Measurements from ENCODE around the gene DNAH17. TPM values are rescaled to one million over a fixed set of nuclear protein-coding genes. Genes with fewer than 3 reads are reported as not detected.

DNAH17 gene
- 0.45 TPM for total RNA-seq
- long read RNA-seq, partial matches to known transcripts: 0 of 23 reads
- long read RNA-seq, other reads (novel, unspliced or antisense): 23 of 23 reads

GRCh38 chr17:78577296-78577695, at the start of gene DNAH17:
TSS of gene DNAH17 (minus strand) at chr17:78577396. CDS start at chr17:78575057, 2,339 bp downstream.
- no peak for DNase-seq (ENCODE audit: low spot score)

DNA sequence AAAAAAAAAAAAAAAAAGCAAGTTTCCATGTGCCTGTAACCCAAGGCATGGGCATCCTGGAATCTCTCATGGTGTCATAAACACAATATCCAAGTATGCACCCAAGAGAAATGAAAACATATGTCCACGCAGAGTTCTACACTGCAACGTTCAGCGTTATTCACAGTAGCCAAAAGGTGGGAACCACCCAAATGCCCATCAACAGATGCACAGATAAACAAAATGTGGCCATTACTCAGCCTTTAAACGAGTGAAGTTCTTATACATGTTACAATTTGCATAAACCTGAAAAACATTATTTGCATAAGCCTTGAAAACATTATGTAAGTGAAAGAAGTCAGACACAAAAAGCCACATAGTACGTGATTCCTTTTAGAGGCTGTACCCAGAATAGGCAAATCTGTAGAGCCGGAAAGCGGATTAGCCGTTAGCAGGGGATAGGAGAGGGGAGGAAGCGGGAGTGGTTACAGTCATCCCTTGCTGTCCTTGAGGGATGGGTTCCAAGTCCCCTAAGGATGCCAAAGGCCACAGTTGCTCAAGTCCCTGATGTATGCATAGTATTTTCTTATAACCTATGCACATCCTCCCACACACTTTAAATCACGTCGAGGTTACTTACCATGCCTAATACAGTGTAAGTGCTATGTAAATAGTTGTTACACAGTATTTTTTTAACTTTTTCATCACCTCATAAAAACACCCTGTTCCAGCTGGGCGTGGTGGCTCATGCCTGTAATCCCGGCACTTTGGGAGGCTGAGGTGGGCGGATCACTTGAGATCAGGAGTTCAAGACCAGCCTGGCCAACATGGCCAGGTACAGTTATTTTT, 47.3 kb upstream of the DNAH17 start:
- DNase-seq (ENCODE audit: low spot score): no peak

- no peak for DNase-seq (ENCODE audit: low spot score)
These were observed 46.3 kb upstream of the DNAH17 start for GRCh38 chr17:78623541-78623940.

GRCh38 chr17:78622491-78623265, 45.5 kb upstream of the DNAH17 start:
- DNase-seq (ENCODE audit: low spot score): no peak

- no peak for DNase-seq (ENCODE audit: low spot score)
These were observed 44.7 kb upstream of the DNAH17 start for GRCh38 chr17:78621720-78622490.

GRCh38 chr17:78620099-78620498, 42.9 kb upstream of the DNAH17 start:
- DNase-seq (ENCODE audit: low spot score): no peak

GRCh38 chr17:78619334-78619733, 42.1 kb upstream of the DNAH17 start:
- no peak for DNase-seq (ENCODE audit: low spot score)

- DNase-seq (ENCODE audit: low spot score): no peak
These were observed 41.3 kb upstream of the DNAH17 start for GRCh38 chr17:78618264-78619066.

DNA sequence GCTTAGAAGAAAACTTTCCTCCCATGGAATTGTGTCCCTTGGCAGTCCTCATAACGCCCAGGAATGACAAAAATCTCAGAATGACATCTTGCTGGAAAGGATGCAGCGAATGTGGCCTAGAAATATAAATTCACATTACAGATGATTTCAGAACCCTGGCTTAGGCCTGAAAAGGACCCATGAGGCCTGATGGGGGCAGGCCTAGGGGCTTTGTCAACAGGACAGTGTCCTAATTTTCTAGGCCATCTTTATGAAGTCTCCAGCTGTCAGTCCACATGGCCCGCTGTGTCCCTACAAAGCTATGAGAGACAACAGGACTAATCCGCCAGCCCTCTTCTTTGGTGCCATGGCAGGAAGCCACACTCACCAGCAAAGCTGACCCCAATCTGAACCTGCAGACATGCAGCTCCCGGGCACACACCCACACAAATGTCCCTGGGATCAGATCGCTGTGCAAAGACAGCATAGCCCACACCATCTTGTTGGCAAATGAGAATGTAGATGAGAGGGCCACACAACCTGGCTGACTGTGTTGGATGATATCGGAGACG, 40.4 kb upstream of the DNAH17 start:
- no peak for DNase-seq (ENCODE audit: low spot score)

- no peak for DNase-seq (ENCODE audit: low spot score)
These were observed 39.8 kb upstream of the DNAH17 start for GRCh38 chr17:78616946-78617345.

- DNase-seq (ENCODE audit: low spot score): no peak
These were observed 38.4 kb upstream of the DNAH17 start for GRCh38 chr17:78615631-78616030.

GRCh38 chr17:78613416-78613815, 36.2 kb upstream of the DNAH17 start:
- no peak for DNase-seq (ENCODE audit: low spot score)

- no peak for DNase-seq (ENCODE audit: low spot score)
These were observed 34.4 kb upstream of the DNAH17 start for GRCh38 chr17:78611607-78612006.

DNA sequence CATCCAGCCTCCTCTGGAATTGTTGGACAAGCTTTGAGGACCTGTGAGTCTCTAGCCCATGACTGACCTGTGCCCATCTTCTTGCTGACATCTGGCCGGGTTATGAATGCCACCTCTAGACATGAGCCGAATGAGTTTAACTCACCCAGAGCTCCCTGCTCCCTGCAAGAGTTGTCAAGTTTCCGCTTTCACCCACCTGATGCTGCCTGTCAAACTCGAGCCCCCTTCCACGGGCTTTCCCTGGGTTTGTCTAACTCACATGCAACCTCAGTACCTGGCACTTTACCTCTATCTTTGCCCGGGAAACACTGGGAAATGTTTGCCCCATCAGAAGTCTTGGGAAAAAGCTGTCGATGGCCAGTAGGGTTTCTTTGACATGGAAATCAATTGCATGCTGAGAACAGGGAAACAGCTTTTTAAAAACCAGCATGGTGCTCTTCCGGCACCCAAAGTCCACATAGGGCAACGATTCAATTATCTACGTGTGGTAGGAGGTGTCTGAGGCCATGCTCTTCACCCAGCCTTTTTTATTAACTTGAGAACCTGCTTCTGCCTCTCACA, 33.8 kb upstream of the DNAH17 start:
- no peak for DNase-seq (ENCODE audit: low spot score)

DNA sequence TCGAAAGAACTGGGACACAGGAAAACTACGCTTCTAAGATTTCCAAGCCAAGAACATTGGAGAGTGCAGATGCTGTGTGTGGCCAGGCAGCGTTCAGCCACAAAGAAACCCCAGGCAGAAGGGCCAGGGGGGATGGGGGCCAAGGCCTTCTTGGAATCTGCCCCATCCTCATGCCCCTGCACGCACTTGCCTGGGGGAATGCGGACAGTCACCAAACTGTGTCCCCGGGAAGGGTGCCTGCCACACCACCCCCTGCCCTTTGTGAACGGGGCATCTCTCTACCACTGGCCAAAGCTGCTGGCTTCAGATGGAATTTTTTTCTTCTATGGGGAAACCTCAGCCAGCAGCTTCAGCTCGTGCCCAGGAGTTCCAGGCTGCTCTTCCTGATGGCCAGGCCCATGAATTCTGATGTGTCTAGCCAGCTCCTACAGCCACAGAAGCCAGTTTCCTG, 32.0 kb upstream of the DNAH17 start:
- no peak for DNase-seq (ENCODE audit: low spot score)

DNA sequence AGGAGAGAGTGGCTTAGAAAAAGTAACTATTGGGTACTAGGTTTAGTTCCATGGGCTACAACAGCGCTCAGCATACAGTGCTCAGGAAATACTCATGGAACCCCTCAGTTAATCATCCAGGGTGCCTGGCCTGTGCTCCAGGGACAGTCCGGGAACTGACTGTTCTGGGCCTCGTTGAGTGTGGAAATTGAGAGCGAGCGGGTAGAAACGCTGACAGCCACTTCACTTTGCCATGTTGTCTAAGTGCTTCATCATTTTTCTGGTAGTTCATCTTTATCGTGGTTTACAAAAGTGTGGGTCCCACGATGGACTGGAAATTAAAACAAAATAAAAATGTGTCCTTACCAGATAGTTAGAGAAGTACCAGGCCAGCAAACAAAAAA, 31.6 kb upstream of the DNAH17 start:
- DNase-seq (ENCODE audit: low spot score): no peak

GRCh38 chr17:78608122-78608803, 31.1 kb upstream of the DNAH17 start:
- no peak for DNase-seq (ENCODE audit: low spot score)

- DNase-seq (ENCODE audit: low spot score): no peak
These were observed 29.8 kb upstream of the DNAH17 start for GRCh38 chr17:78607038-78607437.

DNA sequence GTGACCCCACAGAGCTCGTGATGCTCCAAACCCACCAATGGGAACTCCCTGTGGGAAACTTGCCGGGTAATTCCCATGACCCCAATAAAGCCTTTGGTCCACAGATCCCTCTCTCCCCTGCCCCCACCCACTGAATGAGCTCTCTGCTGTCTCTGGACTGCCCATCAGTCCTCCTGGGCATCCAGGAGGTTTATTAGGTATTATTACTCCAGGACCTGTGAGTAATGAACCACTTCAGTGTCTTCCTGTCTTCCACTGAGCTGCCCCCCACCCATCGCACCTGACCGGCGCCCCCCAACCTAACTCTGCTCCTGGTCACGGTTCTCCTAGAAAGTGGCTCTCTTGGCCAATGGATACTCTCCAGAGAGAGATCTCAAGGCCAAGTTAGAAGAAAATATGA, 28.7 kb upstream of the DNAH17 start:
- no peak for DNase-seq (ENCODE audit: low spot score)
